ENCODE measurements around the gene STAG2. TPM values are rescaled to one million over a fixed set of nuclear protein-coding genes. Genes with fewer than 3 reads are reported as not detected.

The STAG2 gene
- total and polyA plus RNA-seq, 2 experiments from 2014 or later: 29.2 to 51.7 TPM

DNA sequence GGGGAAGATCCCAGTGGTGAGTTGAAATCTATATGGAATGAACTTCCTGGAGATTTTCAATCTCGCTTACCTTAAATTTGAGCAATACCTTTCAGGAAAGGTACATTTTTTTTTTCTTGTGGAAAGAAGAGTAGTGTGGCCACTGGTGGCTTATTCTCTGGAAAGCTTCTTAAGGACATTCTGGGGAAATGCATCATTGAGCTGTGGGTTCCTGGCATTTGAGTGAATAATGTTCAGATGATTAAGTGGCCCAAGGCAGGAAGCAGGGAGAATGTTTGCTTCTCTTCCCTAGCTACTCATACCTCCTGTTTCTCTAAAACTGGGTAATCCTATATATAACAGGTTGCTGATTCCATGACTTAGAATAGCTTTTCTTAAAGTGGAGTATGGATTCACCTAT is 31.8 kb downstream of the STAG2 start:
- no peaks in the 10 kb centered on the region for H3K27me3 ChIP-seq (replicated peaks; ENCODE audit: insufficient read depth)
- peaks cover 19% of the 10 kb centered on the region for H3F3A ChIP-seq (ENCODE audit: insufficient read depth)
- H3K4me1 ChIP-seq (ENCODE audit: insufficient read depth): peaks cover 26% of the 10 kb centered on the region
- H3K9ac ChIP-seq: no peak overlapping the region
- no peak overlapping the region for H3K4me3 ChIP-seq
- H3K9me2 ChIP-seq (ENCODE audit: insufficient read depth): no peaks in the 10 kb centered on the region
- in situ Hi-C loops (cut with MboI): no loop called here
- H3K9me3 ChIP-seq (ENCODE audit: low read depth): no peaks in the 10 kb centered on the region
- peaks cover 100% of the 10 kb centered on the region for H3K79me2 ChIP-seq (ENCODE audit: insufficient read depth)
- WGBS, 2 experiments (ENCODE audit: low coverage in 1 of 2, low lambda C conversion rate in 2 of 2, missing lambda C conversion rate in 2 of 2): 84 to 92% methylated on average over 1 of the region's 1 CpG
- peak; percentile 82 for DNase-seq
- peak overlapping the region; percentile 59 for H3K27ac ChIP-seq
- H4K20me1 ChIP-seq (ENCODE audit: insufficient read depth): no peaks in the 10 kb centered on the region
- H3K36me3 ChIP-seq (ENCODE audit: low read depth): no peaks in the 10 kb centered on the region
- H3K4me2 ChIP-seq (ENCODE audit: unreplicated experiment): peak overlapping the region; percentile 53
- no peak overlapping the region for H2AFZ ChIP-seq
- TF ChIP-seq EZH2 (IDR thresholded peaks at IDR 0.05; ENCODE audit: insufficient read depth, poor library complexity, severe bottlenecking) (no peak), EZH2phosphoT487 (IDR thresholded peaks at IDR 0.05; ENCODE audit: insufficient read depth, low read depth) (no peak)

DNA sequence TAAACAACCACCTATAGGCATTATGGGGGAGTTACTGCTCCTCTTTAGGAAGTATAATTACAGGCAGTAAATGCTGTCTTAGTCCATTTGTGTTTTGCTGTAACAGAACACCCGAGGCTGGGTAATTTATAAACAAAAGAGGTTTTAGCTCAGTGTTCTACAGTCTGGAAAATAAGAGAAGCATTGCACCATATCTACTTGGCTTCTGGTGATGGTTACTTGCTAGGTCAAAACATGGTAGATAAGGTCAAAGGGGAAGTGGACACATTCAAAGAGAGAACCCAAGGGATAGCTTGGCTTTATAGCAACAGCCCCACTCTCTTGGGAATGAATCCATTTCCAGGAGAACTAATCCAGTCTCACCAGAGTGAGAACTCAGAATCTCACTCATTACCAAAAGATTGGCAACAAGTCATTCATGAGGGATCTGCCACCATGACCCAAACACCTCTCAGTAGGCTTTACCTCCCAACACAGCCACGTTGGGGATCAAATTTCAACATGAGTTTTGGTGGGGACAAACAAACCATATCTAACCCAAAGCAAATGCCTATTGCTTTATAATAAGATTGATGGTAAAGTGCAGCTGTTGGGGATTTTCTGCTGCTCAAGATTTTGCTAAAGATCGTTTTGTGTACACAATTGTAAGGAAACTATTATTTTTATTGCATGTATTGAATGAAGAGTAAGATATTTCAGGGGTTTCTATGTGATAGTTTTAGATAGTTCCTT is 32.6 kb downstream of the STAG2 start:
- no peaks in the 10 kb centered on the region for H3K9me3 ChIP-seq (ENCODE audit: low read depth)
- H3K27me3 ChIP-seq (replicated peaks; ENCODE audit: insufficient read depth): no peaks in the 10 kb centered on the region
- H3K4me1 ChIP-seq (ENCODE audit: insufficient read depth): peaks cover 26% of the 10 kb centered on the region
- 51 to 57% methylated on average over 3 of the region's 3 CpGs for WGBS, 2 experiments (ENCODE audit: low coverage in 1 of 2, low lambda C conversion rate in 2 of 2, missing lambda C conversion rate in 2 of 2)
- H3K9ac ChIP-seq: no peak overlapping the region
- no peaks in the 10 kb centered on the region for H3K9me2 ChIP-seq (ENCODE audit: insufficient read depth)
- in situ Hi-C loops (cut with MboI): no loop called here
- peaks cover 100% of the 10 kb centered on the region for H3K79me2 ChIP-seq (ENCODE audit: insufficient read depth)
- TF ChIP-seq EZH2 (IDR thresholded peaks at IDR 0.05; ENCODE audit: insufficient read depth, poor library complexity, severe bottlenecking) (no peak), EZH2phosphoT487 (IDR thresholded peaks at IDR 0.05; ENCODE audit: insufficient read depth, low read depth) (no peak)
- peaks cover 19% of the 10 kb centered on the region for H3F3A ChIP-seq (ENCODE audit: insufficient read depth)
- DNase-seq: no peak
- H3K4me3 ChIP-seq: no peak overlapping the region
- H2AFZ ChIP-seq: no peak overlapping the region
- no peaks in the 10 kb centered on the region for H4K20me1 ChIP-seq (ENCODE audit: insufficient read depth)
- H3K4me2 ChIP-seq (ENCODE audit: unreplicated experiment): peak overlapping the region; percentile 53
- no peaks in the 10 kb centered on the region for H3K36me3 ChIP-seq (ENCODE audit: low read depth)
- H3K27ac ChIP-seq: peak overlapping the region; percentile 59

GRCh38 chrX:123994730-123995129 is 33.2 kb downstream of the STAG2 start:
- WGBS, 2 experiments (ENCODE audit: low coverage in 1 of 2, low lambda C conversion rate in 2 of 2, missing lambda C conversion rate in 2 of 2): 73 to 74% methylated on average over 7 of the region's 7 CpGs
- peaks cover 19% of the 10 kb centered on the region for H3F3A ChIP-seq (ENCODE audit: insufficient read depth)
- H3K4me1 ChIP-seq (ENCODE audit: insufficient read depth): peaks cover 26% of the 10 kb centered on the region
- TF ChIP-seq EZH2phosphoT487 (IDR thresholded peaks at IDR 0.05; ENCODE audit: insufficient read depth, low read depth): no peak
- peaks cover 100% of the 10 kb centered on the region for H3K79me2 ChIP-seq (ENCODE audit: insufficient read depth)
- H3K4me3 ChIP-seq: no peak overlapping the region
- no peak overlapping the region for H2AFZ ChIP-seq
- H4K20me1 ChIP-seq (ENCODE audit: insufficient read depth): no peaks in the 10 kb centered on the region
- H3K4me2 ChIP-seq (ENCODE audit: unreplicated experiment): peak overlapping the region; percentile 27
- H3K27ac ChIP-seq: peak overlapping the region; percentile 59
- H3K36me3 ChIP-seq (ENCODE audit: low read depth): no peaks in the 10 kb centered on the region
- H3K9me3 ChIP-seq (ENCODE audit: low read depth): no peaks in the 10 kb centered on the region
- no peaks in the 10 kb centered on the region for H3K9me2 ChIP-seq (ENCODE audit: insufficient read depth)
- H3K9ac ChIP-seq: no peak overlapping the region
- H3K27me3 ChIP-seq (replicated peaks; ENCODE audit: insufficient read depth): no peaks in the 10 kb centered on the region
- in situ Hi-C loops (cut with MboI): no loop called here
- DNase-seq: no peak

GRCh38 chrX:124001581-124001980 is 40.1 kb downstream of the STAG2 start:
- Histone ChIP-seq H2AFZ (no peak overlapping the region), H3K4me3 (no peak overlapping the region), H3K27ac (no peak overlapping the region), H3K79me2 (ENCODE audit: insufficient read depth) (peaks cover 100% of the 10 kb centered on the region), H3K9me2 (ENCODE audit: insufficient read depth) (no peaks in the 10 kb centered on the region), H3K9me3 (ENCODE audit: low read depth) (no peaks in the 10 kb centered on the region), H3F3A (ENCODE audit: insufficient read depth) (no peaks in the 10 kb centered on the region), H3K4me1 (ENCODE audit: insufficient read depth) (no peaks in the 10 kb centered on the region), H3K27me3 (replicated peaks; ENCODE audit: insufficient read depth) (no peaks in the 10 kb centered on the region), H3K36me3 (ENCODE audit: low read depth) (no peaks in the 10 kb centered on the region), H3K4me2 (ENCODE audit: unreplicated experiment) (no peak overlapping the region), H4K20me1 (ENCODE audit: insufficient read depth) (no peaks in the 10 kb centered on the region; the same call in 1 of the 2 replicates), H3K9ac (no peak overlapping the region)
- in situ Hi-C loops (cut with MboI): no loop called here
- 100% methylated on average over 2 of the region's 2 CpGs for WGBS, 2 experiments (ENCODE audit: low coverage in 1 of 2, low lambda C conversion rate in 2 of 2, missing lambda C conversion rate in 2 of 2)
- DNase-seq: no peak
- TF ChIP-seq EZH2phosphoT487 (IDR thresholded peaks at IDR 0.05; ENCODE audit: insufficient read depth, low read depth) (no peak), EZH2 (IDR thresholded peaks at IDR 0.05; ENCODE audit: insufficient read depth, poor library complexity, severe bottlenecking) (no peak)

All from GM23248 (cell line).